Tibial artery (tissue), 4 donors: ENCODE data around the gene NEUROG3.
"Not testable (repeated sequence)": the region's sequence is repeated elsewhere in the genome, so short reads cannot be mapped to it uniquely, and the experiment has no call there.

ENCODE experiments used
- DNase-seq, 2 donors: peaks; one replicate each; pipeline ENCODE4 v3.0.0-alpha.2; 2019
- H3K27ac ChIP-seq, 2 donors: fragments of 200-600 bp; sonication (generic) in 1 of 2; 1 replicate in 1 of 2; 2 replicates in 1 of 2; pipeline ENCODE4 v1.5.1; 2018 to 2019; ENCODE audit warnings: mild to moderate bottlenecking in 1 of 2
- H3K27me3 ChIP-seq, 2 donors: fragments of 200-600 bp; sonication (generic) in 1 of 2; one replicate each; pipeline versions ENCODE4 v1.5.1 to v1.6.0; 2016 to 2019
- H3K36me3 ChIP-seq, 3 donors: fragments of 200-600 bp; sonication (generic) in 2 of 3; one replicate each; pipeline ENCODE4 v1.5.1; 2016 to 2019; ENCODE audit warnings: mild to moderate bottlenecking in 2 of 3
- H3K4me1 ChIP-seq, 4 donors: fragments of 200-600 bp; sonication (generic) in 2 of 4; 1 replicate in 3 of 4; 2 replicates in 1 of 4; pipeline ENCODE4 v1.5.1; 2016 to 2019
- H3K4me3 ChIP-seq, 2 donors: fragments of 200-600 bp; sonication (generic) in 1 of 2; 1 replicate in 1 of 2; 2 replicates in 1 of 2; pipeline ENCODE4 v1.5.1; 2018 to 2019; ENCODE audit warnings: mild to moderate bottlenecking in 2 of 2
- H3K9me3 ChIP-seq, 3 donors: fragments of 200-600 bp; sonication (generic) in 1 of 3; one replicate each; pipeline ENCODE4 v1.5.1; 2016 to 2019
- CTCF ChIP-seq, 2 experiments: fragments of 200-600 bp in 1 of 2; fragments of 450-650 bp in 1 of 2; IDR thresholded peaks; one replicate each; pipeline ENCODE4 v1.5.1; 2017 to 2019; ENCODE audit warnings: antibody characterized with exemption in 2 of 2, mild to moderate bottlenecking in 1 of 2, moderate library complexity in 1 of 2
- intact Hi-C: fragments of 100-400 bp; cut with DNase I; formaldehyde crosslinking; loops from one replicate; pipeline ENCODE4 v1.15.0; 2023; ENCODE audit warnings: low total_unique reads

The NEUROG3 gene

GRCh38 chr10:69541463-69541862 is 31.8 kb downstream of the NEUROG3 start:
- Histone ChIP-seq H3K27me3 (no peaks in the 10 kb centered on the region), H3K4me3 (no peak overlapping the region), H3K9me3 (no peaks in the 10 kb centered on the region), H3K4me1 (no peaks in the 10 kb centered on the region), H3K36me3 (peaks cover 0 to 5% (median 0%) of the 10 kb centered on the region in 3 donors), H3K27ac (no peak overlapping the region)
- DNase-seq: no peak
- TF ChIP-seq CTCF (IDR thresholded peaks at IDR 0.05): no peak
- intact Hi-C loops: no loop called here

DNA sequence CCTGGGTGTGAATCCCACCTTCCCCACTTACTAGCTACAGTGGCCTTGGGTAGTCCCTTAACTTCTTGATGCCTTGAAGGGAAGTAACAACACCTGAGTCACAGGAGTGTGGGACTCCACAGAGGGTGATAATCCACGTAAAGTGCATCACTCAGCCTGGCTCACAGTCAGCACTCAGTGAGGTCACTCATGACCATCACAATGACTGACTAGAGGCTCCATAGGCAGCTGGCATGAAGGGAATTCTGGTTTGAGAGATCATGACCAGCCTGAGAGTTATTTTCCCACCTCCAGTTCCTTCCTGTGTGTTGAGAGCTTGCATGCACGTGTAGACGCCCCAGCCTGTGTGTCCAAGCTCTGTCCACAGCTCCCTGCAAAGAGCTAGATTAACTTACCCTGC is 34.8 kb downstream of the NEUROG3 start:
- DNase-seq: no peak
- intact Hi-C loops: no loop called here
- H3K36me3 ChIP-seq: peaks cover 0 to 5% (median 0%) of the 10 kb centered on the region in 3 donors

DNA sequence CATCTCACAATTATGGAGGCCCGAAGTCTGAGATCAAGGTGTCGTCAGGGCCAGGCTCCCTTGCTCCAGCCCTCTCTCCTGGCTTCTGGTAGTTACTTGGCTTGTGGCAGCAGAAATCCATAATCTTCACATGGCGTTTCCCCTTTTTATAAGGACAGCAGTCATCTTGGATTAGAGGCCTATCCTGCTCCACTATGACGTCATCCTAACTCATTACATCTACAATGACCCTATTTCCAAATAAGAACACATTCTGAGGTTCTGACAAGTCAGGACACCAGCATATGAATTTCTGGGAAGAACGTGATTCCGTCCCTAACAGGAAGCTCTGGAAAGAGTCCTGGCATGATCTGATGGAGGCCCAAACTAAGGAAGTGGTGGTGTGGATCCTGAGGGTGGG is 35.8 kb downstream of the NEUROG3 start:
- Histone ChIP-seq H3K9me3 (peaks cover 0 to 8% (median 0%) of the 10 kb centered on the region in 3 donors), H3K27me3 (no peaks in the 10 kb centered on the region), H3K4me1 (no peaks in the 10 kb centered on the region), H3K4me3 (no peak overlapping the region), H3K36me3 (no peaks in the 10 kb centered on the region), H3K27ac (no peak overlapping the region)
- no peak for TF ChIP-seq CTCF (IDR thresholded peaks at IDR 0.05)
- intact Hi-C loops: no loop called here
- no peak for DNase-seq

More for the DNA sequence above, 34.8 kb downstream of the NEUROG3 start:
- Histone ChIP-seq H3K4me3 (no peak overlapping the region), H3K27ac (no peak overlapping the region), H3K4me1 (no peaks in the 10 kb centered on the region), H3K27me3 (no peaks in the 10 kb centered on the region), H3K9me3 (peaks cover 0 to 4% (median 0%) of the 10 kb centered on the region in 3 donors)
- TF ChIP-seq CTCF (IDR thresholded peaks at IDR 0.05): no peak

- intact Hi-C loops, DNase-seq, H3K36me3 ChIP-seq: not testable (repeated sequence)
Observed at GRCh38 chr10:69536521-69536920, 36.7 kb downstream of the NEUROG3 start.

GRCh38 chr10:69533658-69534057 is 39.6 kb downstream of the NEUROG3 start:
- DNase-seq: no peak
- H3K4me3 ChIP-seq: no peak overlapping the region
- intact Hi-C loops: no loop called here

More at GRCh38 chr10:69536521-69536920, 36.7 kb downstream of the NEUROG3 start:
- not testable (repeated sequence) for H3K27ac ChIP-seq, H3K27me3 ChIP-seq, H3K4me1 ChIP-seq, H3K9me3 ChIP-seq, H3K4me3 ChIP-seq

DNA sequence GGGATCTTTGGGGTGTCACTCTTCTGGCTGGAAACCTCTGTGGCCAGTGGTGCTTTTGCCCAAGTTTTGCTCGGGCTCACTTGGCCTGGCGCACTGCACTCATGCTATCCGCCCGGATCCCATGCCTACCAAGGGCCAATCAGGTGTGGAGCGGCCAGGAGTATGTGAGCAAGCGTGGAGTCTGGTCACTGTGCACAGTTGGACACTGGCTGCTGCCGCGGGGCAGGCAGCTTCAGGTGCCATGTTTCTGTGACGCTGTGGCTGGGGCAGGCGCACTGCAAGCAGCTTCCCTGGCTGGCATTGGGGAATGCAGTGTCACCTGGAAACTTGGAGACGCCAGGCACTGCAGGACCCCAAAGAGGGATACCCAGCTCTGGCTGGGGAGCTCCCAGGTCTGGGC is 45.3 kb downstream of the NEUROG3 start:
- no peaks in the 10 kb centered on the region for H3K9me3 ChIP-seq
- intact Hi-C loops: no loop called here
- H3K27ac ChIP-seq: no peak overlapping the region
- DNase-seq: no peak
- H3K4me3 ChIP-seq: no peak overlapping the region
- no peak for TF ChIP-seq CTCF (IDR thresholded peaks at IDR 0.05)
- no peaks in the 10 kb centered on the region for H3K27me3 ChIP-seq
- no peaks in the 10 kb centered on the region for H3K36me3 ChIP-seq
- H3K4me1 ChIP-seq: no peaks in the 10 kb centered on the region

More at GRCh38 chr10:69533658-69534057, 39.6 kb downstream of the NEUROG3 start:
- Histone ChIP-seq H3K27me3 (no peaks in the 10 kb centered on the region), H3K36me3 (no peaks in the 10 kb centered on the region), H3K9me3 (peaks cover 0 to 8% (median 0%) of the 10 kb centered on the region in 3 donors), H3K27ac (no peak overlapping the region), H3K4me1 (no peaks in the 10 kb centered on the region)
- TF ChIP-seq CTCF (IDR thresholded peaks at IDR 0.05): no peak
